Type B pancreatic cell (in vitro differentiated cells): Measurements from ENCODE around the gene GMDS. TPM values are rescaled to one million over a fixed set of nuclear protein-coding genes. Genes with fewer than 3 reads are reported as not detected.
A peak's percentile ranks its signal among the peaks of the same experiment; 100 is the strongest.

ENCODE experiments used
- DNase-seq: peaks from one replicate; pipeline ENCODE4 v3.0.0; 2021; ENCODE audit warnings: mixed read lengths; ENCODE audit not compliant: unreplicated experiment; ENCODE audit errors: extremely low spot score
- H3K27ac Mint-ChIP-seq: 2 replicates; pipeline ENCODE4 v1.8.0; 2021; ENCODE audit warnings: mild to moderate bottlenecking, mixed read lengths
- H3K27me3 Mint-ChIP-seq: 2 replicates; pipeline ENCODE4 v1.8.0; 2021; ENCODE audit warnings: mixed read lengths
- H3K36me3 Mint-ChIP-seq: 2 replicates; pipeline ENCODE4 v1.8.0; 2021; ENCODE audit warnings: mixed read lengths
- H3K4me1 Mint-ChIP-seq: one replicate; pipeline ENCODE4 v1.8.0; 2021; ENCODE audit warnings: mixed read lengths; ENCODE audit not compliant: unreplicated experiment
- H3K4me3 Mint-ChIP-seq: 2 replicates; pipeline ENCODE4 v1.8.0; 2021; ENCODE audit warnings: mild to moderate bottlenecking, mixed read lengths
- H3K9me3 Mint-ChIP-seq: 2 replicates; pipeline ENCODE4 v1.8.0; 2021; ENCODE audit warnings: mixed read lengths
- total RNA-seq: library from RNA; stranded (reverse); gene quantifications from 2 replicates; pipeline ENCODE4 v1.2.1, GENCODE V29; 2021; ENCODE audit warnings: low replicate concordance
- TF ChIP-seq, protein P1 (sequence below): fragments of 200-600 bp; sonication (generic); conservative IDR thresholded peaks from 2 replicates; pipeline ENCODE4 v1.5.0; 2021; ENCODE audit warnings: antibody characterized with exemption, mild to moderate bottlenecking

GMDS gene
- total RNA-seq, 1 donor from 2014 or later: 41.3 TPM

- Mint-ChIP-seq H3K4me1 (peaks cover 24% of the 10 kb centered on the region), H3K9me3 (no peaks in the 10 kb centered on the region), H3K36me3 (no peaks in the 10 kb centered on the region), H3K4me3 (no peak overlapping the region), H3K27ac (no peak overlapping the region), H3K27me3 (peaks cover 12% of the 10 kb centered on the region)
- TF ChIP-seq, protein P1, sequence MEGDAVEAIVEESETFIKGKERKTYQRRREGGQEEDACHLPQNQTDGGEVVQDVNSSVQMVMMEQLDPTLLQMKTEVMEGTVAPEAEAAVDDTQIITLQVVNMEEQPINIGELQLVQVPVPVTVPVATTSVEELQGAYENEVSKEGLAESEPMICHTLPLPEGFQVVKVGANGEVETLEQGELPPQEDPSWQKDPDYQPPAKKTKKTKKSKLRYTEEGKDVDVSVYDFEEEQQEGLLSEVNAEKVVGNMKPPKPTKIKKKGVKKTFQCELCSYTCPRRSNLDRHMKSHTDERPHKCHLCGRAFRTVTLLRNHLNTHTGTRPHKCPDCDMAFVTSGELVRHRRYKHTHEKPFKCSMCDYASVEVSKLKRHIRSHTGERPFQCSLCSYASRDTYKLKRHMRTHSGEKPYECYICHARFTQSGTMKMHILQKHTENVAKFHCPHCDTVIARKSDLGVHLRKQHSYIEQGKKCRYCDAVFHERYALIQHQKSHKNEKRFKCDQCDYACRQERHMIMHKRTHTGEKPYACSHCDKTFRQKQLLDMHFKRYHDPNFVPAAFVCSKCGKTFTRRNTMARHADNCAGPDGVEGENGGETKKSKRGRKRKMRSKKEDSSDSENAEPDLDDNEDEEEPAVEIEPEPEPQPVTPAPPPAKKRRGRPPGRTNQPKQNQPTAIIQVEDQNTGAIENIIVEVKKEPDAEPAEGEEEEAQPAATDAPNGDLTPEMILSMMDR: no peak
- DNase-seq: no peak
These were observed 668.7 kb downstream of the GMDS start for GRCh38 chr6:1576711-1577110.

GRCh38 chr6:1576166-1576565, 669.2 kb downstream of the GMDS start:
- DNase-seq: no peak
- Mint-ChIP-seq H3K27ac (no peak overlapping the region), H3K4me3 (no peak overlapping the region), H3K4me1 (peaks cover 24% of the 10 kb centered on the region), H3K9me3 (peaks cover 4% of the 10 kb centered on the region), H3K36me3 (no peaks in the 10 kb centered on the region), H3K27me3 (peaks cover 12% of the 10 kb centered on the region)
- TF ChIP-seq, protein P1: no peak

DNA sequence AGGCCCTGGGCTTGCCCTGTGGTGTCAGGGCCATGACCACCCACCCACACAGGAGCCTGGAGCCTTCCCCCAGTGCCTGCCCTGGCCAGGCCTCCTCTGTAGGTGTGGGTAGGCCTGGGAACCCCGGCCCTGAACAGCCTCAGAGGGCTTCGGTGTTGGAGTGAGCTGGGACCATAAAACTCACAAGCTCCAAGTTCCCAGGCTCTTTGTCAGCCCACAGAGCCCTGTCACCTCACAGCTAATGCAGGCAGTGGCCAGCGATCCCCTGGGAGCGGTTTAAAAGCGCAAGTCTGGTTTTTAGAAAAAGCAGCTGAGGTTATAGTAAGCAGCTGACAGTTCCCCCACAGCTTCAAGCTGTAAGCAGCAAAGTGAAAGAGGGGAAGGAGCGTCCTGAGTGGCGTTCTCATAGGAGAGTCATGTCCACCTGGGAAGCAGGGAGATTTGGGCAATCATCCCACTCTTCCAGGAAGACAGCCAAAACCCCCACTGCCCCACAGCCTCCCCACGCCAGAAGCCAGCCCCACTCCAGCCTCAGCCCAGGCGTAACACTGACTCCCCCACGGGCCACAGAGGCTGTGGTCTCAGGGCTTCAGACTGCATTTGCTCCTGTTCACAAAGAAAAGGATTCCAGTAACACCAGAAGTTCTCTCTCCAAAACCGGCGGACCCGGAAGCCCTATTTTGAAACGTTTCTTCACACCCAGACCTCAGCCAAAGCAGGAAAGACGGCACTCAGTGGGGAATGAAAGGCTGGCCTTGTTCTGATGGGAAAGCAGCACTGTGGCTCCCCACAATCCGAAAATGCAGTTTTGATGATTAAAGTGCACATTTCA, 670.0 kb downstream of the GMDS start:
- no peaks in the 10 kb centered on the region for H3K36me3 Mint-ChIP-seq
- peaks cover 10% of the 10 kb centered on the region for H3K9me3 Mint-ChIP-seq
- peaks cover 12% of the 10 kb centered on the region for H3K27me3 Mint-ChIP-seq
- peak overlapping the region; percentile 43 for H3K27ac Mint-ChIP-seq
- peak overlapping the region; percentile 27 for H3K4me3 Mint-ChIP-seq
- H3K4me1 Mint-ChIP-seq: peaks cover 24% of the 10 kb centered on the region
- DNase-seq: no peak
- TF ChIP-seq, protein P1: no peak

DNA sequence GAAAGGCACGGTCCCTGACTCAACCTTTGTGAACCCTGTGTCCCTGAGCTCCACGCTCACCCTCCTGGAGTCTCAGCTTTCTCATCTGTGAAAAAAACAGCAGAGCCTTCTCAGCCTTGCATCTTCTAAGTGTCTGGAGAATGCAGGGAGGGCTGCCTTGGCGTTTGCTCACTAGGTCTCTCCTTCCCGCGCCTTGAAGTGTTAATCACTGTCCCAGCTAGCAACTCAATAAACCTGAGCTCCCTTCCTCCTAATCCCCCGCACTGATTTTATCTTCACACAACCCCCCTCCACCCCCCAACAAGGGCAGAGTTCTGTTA, 670.6 kb downstream of the GMDS start:
- Mint-ChIP-seq H3K9me3 (peaks cover 10% of the 10 kb centered on the region), H3K27me3 (peaks cover 12% of the 10 kb centered on the region), H3K4me3 (no peak overlapping the region), H3K27ac (peak overlapping the region; percentile 31), H3K4me1 (peaks cover 24% of the 10 kb centered on the region), H3K36me3 (no peaks in the 10 kb centered on the region)
- DNase-seq: no peak
- TF ChIP-seq, protein P1: no peak

GRCh38 chr6:1574083-1574761, 671.2 kb downstream of the GMDS start:
- TF ChIP-seq, protein P1: no peak
- Mint-ChIP-seq H3K4me1 (peaks cover 24% of the 10 kb centered on the region), H3K27me3 (peaks cover 11% of the 10 kb centered on the region), H3K9me3 (peaks cover 10% of the 10 kb centered on the region), H3K4me3 (no peak overlapping the region), H3K36me3 (no peaks in the 10 kb centered on the region), H3K27ac (peak overlapping the region; percentile 31)
- DNase-seq: no peak
